ENCODE results near the gene CALML5.

Gene CALML5

DNA sequence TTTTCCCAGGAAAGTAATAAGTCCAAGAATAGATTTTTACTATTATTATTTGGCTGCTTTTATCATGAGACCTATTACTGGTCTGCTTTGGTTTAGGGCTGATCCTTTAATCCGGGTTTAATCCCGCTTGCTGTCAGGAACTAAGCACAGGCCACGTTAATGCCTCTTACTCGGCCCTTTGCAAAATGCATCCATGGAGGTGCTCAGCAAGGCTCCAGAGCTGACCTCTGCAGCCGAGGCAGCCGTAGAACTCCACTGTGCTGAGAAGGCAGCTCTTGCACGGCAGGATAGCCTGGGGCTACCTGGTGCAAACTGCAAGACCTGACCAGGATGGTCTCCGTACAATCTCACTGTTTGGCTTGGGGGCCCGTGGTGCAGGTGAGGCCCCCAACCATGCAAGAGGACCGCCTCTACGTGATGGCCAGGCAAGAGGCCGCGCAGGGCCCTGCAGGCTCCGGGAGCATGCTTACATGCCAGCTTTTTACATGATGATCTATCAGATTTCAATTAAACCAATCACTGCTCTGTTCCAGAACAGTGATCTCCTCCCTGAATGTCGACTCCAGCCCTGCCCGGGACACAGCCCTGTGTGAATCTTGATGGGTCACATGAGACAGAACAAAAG lies 15.0 kb upstream of the CALML5 start:
- FAIRE-seq: no peak

DNA sequence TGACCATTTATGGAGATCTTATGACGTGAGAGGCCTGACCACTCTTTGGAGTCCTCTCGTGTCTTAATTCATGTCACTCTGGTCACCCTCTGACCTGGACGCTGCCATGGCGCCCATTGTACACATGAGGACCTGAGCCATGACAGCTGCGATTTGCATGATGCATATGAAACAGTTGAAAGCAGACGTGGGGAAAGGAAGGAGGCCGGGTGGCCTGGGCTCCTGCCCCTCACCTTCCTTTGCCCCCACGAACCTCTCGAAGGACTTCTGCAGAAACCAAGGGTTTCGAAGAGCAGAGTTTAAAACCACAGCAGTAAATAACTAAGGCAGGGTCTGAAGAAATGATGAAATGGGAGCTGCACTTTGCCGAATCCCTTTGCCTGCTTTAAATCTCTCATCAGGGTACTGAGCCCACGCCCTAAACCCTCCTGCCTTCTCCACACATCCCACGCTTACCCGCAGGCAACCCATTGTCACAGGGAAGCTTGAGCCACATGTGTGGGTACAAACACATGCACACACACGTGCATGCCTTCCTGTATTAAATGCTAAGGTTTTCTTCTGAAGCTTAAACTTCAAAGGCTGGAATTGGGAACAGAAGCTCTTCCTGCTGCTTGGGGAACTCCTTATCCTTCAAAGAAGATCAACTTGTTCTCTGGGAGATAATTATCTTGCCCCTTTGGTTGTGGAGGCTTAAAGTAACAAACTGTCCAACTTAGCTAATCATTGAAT lies 13.7 kb upstream of the CALML5 start:
- FAIRE-seq: no peak

DNA sequence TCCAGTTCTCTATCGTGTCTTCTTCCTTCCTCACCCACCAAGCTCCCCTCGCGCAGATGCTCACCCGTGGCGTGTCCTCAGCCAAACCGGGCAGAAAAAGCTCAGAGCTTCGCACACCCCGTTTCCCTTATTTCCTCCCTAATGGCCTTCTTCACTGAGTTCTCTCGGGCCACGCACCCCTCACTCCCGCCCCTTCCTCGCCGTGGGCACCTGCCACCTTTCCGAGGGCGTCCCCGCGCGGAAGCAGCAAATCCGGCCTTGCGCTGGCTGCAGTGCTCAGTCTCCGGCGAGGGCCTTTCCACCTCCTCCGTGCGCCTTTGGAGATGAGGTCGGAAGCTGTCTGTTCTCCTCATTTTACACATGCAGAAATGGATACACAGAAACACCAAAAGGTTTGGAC lies 13.0 kb upstream of the CALML5 start:
- FAIRE-seq: no peak

DNA sequence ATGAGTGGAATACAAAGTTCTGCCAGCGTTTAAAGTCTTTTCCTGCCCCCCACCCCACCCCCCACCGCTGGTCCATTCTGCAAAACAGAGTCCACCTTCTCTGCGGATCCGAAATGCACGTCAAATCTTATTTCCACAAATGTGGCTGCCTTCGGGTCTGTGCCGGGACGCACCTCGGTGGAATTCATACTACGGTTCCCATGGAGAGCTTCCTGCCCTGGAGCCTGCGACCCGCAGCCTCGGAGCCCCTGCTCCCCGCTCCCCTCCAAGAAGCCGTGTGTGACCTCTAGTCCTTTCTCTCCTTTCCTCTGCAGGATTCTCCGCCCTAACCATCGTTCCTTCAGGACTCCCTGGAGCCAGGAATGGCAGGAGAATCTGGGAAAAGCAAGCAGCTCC lies 12.5 kb upstream of the CALML5 start:
- FAIRE-seq: no peak

DNA sequence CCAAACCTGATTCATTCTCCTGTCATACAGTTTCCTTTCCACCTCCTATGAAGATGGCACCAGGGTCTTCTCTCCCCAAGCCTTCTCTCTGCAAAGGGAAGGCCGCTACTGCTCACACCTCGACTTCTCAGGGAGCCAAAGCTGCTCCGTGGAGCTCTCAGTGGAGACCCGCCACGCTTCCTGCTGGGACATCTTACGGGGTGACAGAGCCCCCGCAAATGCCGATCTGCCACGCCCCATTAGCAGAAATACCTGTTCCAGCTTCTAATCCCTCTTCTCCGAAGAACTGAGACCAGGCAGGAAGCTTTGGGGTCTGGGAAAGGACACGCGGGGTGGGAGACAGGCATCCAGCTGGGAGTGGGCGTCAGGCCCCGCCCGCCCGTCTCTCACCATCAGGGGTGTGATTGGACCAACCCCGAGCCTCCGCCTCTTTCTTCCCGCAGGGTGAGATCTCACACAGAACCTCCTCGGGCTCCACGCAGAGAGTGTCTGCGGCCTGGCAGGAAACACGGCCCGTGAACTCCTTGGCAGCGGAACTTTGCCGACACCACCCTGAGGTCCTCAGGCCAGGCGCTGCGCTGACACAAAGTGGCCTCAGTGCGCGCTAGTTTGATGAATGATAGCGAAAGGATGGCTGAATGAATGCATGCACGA lies 12.0 kb upstream of the CALML5 start:
- no peak for FAIRE-seq

DNA sequence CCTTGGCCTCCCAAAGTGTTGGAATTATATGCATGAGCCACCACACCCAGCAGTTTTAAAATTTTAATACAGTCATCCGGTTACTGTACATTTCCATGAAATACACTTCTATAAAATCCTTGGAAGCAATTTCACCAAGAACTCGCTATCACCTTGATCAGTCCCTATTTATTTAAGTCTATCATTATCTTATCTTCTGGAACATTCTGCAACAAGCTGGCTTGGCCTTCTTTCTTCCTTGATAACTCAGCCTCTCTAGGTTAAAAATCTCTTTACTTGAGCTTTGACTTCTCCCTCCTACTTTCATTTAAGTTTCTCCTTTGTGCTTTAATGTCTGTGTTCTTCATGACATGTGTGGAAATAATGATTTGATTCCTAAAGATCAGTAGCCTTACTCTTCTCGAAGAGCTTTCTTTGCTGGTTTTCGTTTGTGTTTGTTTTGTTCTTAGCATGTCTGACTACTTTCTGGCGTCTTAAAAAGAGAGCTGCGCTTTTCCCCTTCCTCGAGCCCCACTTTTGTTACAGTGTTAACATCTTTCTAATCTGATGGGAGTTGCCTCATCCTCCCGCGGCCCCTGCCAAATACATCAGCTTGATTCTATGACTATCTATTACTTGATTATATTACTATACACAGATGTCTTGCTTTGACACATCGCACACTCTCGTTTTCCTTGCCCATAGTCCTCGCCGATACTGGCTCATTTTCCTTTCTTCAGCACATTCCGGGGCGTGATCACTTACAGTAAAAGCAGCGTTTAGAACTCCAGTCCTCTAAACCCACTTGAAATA lies 11.1 kb upstream of the CALML5 start:
- FAIRE-seq: no peak

DNA sequence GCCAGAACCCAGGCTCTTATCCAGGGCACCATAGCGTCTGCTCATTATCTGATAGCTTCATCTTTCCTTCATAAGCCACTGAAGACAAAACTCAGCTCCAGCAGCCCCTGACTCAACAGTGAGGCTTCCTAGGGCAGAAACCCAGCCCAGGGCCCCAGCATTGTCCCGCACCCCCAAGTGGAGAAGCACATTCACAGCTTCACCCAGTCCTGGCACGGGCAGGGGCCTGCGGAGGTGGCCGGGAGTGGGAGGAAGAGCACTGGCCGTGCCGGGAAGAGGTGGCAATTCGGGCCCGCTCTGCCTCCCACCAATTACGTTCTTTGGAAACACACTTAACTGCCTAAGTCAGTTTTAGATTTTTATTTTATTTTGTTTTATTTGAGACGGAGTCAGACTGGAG lies 10.3 kb upstream of the CALML5 start:
- no peak for FAIRE-seq

DNA sequence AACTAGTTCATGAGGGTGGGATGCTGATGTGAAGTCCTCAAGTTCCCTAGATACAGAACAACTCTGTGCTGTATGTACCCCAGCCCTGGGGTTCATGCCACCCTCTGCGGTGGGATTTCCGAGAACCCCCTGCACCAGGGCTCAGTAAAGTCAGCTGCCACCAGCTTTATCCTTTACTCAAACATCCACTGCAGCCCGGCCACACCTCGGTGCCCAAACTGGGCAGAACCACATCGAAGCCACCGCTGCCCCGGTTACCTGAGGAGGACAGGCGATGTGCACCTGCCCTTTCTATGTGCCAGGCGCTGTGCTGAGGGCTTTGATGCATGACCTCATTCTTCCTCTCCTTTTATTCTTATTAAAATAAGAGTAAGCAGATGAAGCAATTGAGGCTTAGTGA lies 9.9 kb upstream of the CALML5 start:
- FAIRE-seq: no peak

DNA sequence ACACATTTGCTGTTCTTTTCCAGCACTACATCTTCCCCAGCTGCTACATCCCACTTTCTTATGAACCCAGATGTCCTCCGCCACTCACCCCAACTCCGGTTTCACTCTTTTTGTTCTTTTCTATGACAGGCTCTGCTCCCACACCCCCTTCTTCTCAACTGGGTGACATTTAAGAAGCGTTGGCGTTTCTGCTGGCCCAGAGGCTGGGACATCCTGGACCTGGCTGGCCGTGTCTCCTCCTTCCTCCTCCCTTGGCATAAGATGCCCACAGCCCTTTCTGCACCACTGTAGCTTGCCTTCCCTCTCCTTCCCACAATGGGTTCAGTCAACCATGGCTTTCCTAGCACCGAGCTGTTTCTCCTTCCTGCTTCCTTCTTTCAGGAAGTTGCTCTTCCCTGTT lies 9.4 kb upstream of the CALML5 start:
- FAIRE-seq: no peak

DNA sequence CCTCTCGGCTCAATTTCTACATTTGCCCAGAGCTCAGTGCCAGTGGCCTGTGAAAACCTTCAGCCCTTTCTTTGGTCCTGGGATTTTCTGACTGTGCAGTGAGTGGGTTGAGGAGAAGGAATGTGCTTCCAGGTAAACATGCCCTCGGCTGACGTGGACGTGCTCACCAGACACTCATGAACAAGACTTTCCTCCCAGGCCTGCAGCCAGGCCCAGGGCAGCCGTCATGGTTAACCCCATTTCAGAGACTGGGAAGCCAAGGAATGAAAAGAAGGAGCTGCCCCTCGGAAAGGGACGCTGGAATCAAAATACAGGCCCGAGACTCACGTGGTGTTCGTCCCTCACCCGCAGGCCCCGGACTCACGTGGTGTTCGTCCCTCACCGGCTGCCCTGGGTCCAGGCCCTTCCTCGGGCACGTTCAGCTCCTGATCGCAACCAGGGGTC lies 8.8 kb upstream of the CALML5 start:
- FAIRE-seq: no peak

DNA sequence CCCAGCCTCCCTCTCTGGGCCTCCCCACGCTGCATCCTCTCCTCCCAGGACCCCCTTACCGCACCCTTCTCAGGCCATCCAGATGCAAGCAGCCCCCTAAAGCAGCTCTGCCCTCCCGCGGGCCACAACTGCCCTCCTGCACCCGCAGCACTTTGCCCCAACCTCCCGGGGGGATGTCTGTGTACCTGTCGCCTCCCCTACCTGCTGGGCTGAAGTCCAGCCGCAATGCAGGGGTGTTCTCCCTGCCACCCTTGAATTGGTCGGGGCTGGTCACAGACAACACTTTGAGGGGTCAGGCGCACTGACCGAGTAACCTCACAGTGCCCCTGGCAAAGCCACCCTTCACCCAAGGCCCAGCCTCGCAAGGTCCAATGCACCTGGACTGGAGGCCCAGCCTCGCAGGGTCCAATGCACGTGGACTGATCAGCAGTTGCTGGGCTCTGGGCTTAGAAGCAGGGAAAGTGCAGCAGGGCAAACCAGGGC lies 8.3 kb upstream of the CALML5 start:
- no peak for FAIRE-seq

DNA sequence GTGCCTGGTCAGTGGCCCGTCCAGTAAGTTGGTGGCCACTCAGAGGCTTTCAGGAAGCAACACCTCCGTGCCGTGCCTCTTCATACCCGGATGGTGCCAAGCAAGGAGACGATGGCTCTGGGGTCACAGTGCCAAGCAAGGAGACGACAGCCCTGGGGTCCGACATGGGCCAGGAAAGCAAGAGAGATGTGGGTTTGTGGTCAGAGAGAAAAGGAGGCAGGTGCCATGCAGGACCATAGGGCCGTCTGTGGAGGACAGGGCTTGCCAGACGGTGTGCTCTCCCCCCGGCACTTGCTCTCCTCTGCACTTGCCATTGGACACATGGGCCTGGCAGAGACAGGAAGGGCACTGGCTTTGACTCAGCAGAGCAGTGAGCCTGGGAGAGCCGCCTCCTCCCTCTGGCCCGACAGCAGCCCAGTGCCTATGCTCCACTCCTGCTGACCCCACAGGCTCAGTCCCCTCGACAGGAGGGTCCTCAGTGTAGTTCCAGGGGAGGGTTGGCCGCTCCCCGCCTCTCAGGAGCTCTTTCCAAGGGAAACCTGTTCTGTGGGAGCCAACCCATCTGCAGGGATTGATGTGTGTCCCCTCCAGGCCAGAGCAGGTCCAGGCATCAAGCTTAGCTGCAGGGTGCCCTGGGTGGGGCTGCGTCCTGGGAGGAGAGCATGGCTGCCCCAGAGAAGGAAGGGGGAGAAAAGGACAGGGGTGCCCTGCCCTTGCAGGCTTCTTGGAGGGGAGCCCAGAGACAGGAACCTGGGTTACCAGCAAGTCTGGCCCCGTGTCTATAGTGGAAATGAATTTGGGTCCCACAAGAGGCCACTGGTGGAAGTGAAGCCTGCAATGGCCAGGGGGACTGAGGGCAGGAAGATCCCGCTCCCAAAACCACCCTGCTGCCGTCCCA lies 7.6 kb upstream of the CALML5 start:
- FAIRE-seq: no peak

DNA sequence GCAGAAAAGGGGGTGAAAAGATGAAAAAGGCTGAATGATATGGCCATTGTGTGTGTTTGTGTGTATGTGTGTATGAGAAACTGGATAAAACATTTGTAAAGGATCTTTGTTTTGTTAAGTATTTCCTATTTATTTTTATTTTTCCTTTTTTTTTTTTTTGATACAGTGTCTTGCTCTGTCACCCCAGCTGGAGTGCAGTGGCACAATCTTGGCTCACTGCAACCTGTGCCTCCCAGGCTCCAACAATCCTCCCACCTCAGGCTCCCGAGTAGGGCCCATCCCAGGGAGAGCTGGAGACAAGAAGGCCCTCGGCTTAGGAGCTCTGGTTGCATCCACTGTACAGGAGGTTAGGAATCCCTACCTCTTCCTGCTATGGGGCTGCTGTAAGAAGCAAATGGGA lies 6.9 kb upstream of the CALML5 start:
- FAIRE-seq: no peak

DNA sequence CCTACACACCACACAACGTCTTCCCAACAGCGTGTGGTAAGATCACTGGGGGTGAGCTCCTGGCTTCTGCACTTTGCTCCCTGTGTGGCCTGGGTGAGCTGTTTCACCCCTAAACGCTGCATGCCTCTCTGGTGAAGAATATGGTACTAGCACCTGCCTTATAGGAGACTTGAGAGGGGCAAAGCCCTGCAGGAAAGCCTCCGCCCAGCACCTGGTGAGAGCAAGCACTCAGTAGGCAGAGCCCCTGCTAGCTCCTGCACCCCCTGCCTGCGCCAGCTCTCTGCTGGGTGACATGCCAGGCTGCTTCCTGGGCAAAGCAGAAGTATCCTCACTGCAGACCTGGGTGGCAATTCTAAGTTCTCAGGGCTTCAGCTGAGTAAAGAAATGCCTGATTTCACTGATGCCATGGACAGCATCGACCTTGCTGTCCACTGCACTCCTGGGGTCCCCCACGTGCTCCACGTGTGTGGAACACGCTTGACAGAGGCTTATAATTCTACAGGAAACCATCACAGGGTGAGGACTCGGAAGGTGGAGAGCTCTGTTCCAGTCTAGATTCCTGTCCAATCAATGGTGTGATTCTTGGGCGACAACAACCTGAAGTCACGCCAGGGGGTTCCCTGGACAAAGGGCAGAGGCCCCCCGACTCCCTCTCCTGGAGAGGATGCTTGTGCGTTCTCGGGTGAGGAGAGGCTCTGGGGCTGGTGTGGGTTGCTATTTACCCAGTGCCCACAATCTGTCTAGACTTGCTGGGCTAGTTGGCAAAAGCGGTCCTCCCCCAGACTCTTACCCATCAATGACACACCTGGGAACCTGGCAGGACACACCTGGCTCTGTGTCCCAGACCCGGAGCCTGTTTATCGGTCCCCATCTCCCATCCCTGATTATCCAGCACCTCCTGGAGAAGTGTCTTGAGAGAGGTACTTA lies 5.0 kb upstream of the CALML5 start:
- FAIRE-seq: no peak

DNA sequence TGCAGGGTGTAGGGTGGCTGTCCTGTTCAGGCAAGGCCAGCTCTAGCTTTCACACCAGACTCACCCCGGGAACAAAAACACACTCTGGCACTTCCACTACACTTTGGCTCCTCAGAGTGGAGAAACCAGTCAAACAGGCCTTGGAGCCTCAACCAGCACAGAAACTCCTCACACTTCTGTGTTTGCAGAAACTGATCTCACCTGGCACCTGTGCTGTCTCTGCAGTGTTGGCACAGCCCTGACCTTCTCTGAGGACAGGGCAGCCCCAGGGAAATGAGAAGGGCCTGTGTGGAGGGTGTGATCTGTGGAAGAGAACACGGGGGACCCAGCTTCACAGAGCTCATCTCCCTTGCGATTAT lies 4.1 kb upstream of the CALML5 start:
- FAIRE-seq: no peak

DNA sequence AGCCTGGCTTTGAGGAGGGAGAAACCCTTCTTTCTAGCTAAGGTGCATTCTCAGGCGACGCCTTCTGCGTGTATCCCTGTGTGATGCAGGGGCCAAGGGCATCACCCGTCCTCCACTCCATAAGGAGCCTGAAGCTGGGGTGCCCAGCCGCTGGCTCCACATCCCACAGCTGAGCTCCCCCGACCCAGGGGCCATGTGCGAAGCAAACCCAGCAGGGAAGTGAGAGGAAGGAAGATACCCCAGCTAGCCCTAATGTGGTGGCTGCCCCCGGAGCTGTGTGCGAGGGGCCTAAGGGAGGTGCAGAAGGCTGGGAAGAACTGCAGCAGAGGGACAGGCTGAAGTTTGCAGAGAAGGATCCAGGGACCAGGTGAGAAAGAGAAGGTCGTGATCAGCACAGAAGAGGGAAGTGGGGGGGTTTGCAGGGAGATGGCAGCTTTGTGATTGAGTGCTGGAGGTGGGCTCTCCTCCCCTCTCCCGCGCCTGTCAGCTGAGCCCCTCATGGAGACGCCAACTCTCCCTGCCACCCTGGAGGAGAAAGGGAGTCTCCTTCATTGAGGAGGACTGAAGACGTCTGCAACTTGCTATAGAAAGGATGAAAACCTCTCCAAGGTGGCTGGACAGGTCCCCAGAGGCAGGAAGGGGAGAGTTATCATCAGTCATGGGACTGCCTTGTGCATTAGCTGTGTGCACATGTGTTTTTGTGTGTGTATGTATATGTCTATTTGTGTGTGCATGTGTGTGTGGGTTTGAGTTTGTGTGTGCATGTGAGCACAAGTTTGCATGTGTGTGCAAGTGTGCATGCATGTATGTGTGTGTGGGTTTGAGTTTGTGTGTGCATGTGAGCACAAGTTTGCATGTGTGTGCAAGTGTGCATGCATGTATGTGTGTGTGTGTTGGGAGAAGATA lies 3.5 kb upstream of the CALML5 start:
- no peak for FAIRE-seq

DNA sequence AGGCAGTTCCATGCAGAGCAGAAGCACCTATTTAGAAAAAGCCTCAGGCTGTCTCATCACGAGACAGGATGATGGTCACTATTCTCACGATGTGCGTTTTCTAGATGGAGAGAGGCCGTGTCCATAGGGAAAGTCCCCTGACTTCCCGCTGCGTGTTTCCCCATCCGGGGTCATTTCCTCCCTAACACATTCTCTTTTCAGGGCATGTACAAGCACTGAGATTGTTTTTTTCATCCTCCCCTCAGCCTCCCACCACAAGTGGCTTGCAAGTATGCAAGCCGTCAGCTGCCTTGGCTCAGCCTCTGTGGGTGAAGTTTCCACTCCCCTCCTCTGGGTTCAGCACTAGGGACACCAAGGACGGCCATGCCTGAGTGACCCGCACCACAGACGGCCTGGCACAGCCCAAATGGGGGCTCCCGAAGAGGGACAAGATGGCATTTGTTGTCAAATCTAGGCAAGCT lies 2.7 kb upstream of the CALML5 start:
- FAIRE-seq: no peak

DNA sequence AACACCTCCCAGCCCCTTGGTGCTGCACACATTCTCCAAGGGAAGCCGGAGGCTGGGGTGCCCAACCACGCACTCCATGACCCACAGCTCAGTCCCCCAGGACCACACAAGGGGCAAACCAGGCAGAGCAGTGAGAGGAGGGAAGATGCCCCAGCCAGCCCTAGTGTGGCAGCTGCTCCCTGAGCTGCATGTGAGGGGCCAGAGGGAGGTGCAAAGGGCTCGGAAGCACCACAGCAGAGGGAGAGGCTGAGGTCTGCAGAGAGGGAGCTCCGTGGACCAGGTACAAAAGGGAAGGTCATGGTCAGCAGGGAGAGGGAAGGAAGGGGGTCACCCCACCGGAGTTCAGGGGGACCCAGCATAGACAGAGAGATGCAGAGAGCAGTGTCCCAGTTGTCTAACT lies 1.5 kb upstream of the CALML5 start:
- no peak for FAIRE-seq

DNA sequence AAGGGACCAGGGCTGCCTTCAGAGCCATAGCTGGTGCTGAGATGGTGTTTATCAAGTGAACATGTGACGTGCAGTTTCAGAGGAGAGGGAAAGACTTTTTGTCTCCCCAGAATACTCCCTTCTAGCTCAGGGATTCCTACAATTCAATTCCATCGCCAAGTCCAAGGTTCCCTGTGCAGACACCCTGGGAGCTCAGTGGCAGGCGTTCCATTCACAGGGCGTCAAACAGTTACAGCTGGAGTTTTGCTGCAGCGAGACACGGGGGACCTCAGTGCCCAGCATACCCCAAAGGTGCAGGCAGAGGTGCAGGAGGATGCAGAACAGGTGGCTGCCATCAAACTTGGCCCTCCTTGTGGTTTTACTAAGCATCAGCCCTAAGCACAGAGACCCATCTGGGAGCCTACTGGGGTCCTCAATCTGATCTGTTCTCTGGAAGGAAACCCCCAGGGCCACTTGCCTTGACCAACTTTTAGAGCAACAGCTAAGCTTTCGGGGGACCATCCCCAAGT lies 846 bp upstream of the CALML5 start:
- FAIRE-seq: no peak
